Sigmoid colon (tissue), 4 donors: Measurements from ENCODE around the gene IFIT1B.

Experiments
- CTCF ChIP-seq, 4 experiments: fragments of 450-650 bp in 3 of 4; fragments of 200-600 bp in 1 of 4; IDR thresholded peaks; one replicate each; pipeline ENCODE4 v1.5.1; 2016 to 2019; ENCODE audit warnings: antibody characterized with exemption in 4 of 4, mild to moderate bottlenecking in 3 of 4, moderate library complexity in 2 of 4
- POLR2A ChIP-seq, 2 donors: fragments of 450-650 bp; IDR thresholded peaks; one replicate each; pipeline ENCODE4 v1.6.1; 2016; ENCODE audit warnings: antibody characterized with exemption in 2 of 2, mild to moderate bottlenecking in 2 of 2, moderate library complexity in 2 of 2
- POLR2AphosphoS5 ChIP-seq, 4 donors: sonication (generic); formaldehyde crosslinking; IDR thresholded peaks; one replicate each; pipeline ENCODE4 v1.6.1; 2017; ENCODE audit warnings: antibody characterized with exemption in 4 of 4

- no peak for TF ChIP-seq CTCF (IDR thresholded peaks at IDR 0.05)
- TF ChIP-seq POLR2A (IDR thresholded peaks at IDR 0.05), result no peak
- no peak for TF ChIP-seq POLR2AphosphoS5 (IDR thresholded peaks at IDR 0.05)
Observed at GRCh38 chr10:89348975-89349374, 28.9 kb upstream of the IFIT1B start.
